HG03439 (cell line): ENCODE data around the gene INPP5B.
A peak's percentile ranks its signal among the peaks of the same experiment; 100 is the strongest.
"Not testable (repeated sequence)": the region's sequence is repeated elsewhere in the genome, so short reads cannot be mapped to it uniquely, and the experiment has no call there.

Source experiments
- ATAC-seq: cut with Tn5 transposase; IDR thresholded peaks from one replicate; pipeline ENCODE4 v1.9.1; 2021; ENCODE audit warnings: mild to moderate bottlenecking, moderate library complexity; ENCODE audit not compliant: unreplicated experiment

INPP5B gene

DNA sequence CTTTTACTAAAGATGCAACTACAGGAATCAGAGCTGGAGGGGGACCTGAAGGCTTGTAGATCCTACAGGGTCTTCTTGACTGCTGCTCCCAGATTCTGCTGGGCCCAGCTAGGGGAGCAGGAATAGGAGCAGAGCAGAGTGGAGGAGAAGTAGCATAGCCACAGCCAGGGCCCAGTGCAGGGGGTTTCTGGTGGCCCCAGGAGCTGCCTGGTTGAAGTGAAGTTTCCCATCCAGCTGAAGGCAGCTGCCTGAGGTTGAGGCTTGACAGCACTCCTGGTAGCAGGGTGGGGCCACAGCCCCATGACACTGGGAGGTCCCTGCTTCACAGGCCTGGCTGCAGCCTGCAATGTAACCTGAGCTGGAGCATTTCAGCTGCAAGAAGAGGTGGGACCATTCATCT is 2.0 kb upstream of the INPP5B start:
- ATAC-seq = no peak

DNA sequence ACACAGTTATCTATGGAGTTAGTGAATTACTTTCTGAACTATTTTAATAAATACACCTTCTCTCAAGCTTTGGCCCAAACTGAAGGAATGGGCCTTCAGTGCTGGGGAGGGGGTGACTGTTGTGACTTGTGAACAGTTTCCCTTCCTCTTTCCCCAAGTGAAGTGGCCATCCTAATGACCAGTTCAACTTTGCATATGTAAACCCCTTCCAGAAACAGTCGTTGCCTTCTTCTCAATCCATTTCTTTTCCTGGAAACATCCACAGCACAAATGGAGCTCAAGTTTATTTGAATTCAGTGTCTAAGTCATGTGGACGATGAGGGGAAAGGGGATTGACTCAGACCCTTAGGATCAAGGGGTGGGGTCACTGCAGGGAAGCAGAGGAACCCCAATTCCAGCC is 1.3 kb upstream of the INPP5B start:
- no peak for ATAC-seq

DNA sequence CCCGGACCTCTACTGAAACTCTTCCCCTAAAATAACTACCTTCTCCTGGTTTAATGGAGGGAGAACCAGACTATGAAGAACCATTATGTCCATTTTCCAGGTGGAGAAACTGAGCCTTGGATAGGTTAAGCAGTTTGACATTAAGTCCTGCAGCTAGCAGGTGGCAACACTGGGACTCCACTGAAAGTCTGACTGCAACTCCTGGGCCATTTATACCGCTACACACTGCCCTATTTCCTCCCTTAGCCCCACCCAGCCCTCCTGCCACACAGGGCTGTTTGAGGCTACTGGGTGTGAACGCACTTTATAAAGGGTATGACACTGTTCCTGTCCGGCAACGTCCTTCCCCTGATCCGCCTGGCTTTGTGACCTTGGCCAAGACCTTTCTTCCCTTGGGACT is 511 bp upstream of the INPP5B start:
- no peak for ATAC-seq

DNA sequence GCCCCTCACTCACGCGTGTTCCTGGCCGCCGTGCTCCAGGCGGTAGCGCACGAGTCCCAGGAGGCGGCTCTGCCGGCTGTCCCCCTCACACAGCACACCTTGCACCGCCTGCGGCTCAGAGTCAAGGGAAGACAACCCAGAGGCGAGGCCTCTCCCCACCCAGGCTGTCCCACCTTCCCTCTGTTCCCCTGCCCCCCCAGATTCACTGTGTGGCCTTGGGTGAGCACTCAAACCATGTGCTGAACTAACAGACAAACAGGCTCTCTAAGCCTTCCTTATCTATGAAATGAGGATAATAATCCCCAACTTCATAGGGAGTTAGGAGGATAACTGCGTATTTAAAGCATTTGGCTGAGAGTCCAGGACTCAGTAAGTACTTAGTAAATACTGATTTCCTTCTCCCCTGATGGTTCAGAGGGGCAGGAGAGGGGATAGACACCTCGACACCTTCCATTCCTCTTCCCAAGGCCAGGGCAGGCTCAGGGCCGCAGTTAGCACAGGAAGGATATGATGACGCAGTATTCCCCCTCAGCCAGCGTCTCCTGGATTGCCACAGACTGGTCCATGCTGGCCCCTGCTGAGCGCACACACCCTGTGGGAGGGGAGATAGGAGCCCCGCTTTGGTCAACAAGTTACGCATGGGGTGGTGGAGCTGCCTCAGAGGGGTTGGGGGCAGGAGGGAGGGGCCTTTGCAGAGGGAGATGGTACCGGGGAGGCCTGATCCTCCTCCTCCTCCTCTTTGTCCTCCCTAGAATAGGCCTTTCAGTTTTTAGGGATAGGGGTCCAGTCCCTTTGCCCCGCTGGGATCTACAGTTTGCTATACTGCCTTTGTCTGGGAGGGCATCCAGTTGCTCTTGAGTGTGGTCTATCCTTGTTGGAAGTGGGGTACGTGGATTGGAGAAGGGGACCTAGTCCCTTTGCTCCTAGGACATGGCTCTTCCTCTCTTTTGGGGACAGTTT is 830 bp downstream of the INPP5B start:
- no peak for ATAC-seq

DNA sequence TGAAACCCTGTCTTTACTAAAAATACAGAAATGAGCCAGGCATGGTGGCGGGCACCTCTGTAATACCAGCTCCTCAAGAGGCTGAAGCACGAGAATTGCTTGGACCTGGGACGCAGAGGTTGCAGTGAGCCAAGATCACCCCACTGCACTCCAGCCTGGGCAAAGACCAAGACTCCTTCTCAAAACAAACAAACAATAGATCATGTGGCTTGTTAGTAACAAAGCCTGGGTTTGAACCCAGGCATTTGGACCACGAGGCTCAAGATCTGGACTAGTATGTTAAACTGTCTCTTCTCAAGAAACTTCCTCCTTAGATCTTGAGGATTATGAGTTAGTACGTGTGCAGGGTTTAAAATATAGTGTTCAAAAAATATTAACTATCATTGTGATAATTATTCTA is 1.6 kb downstream of the INPP5B start:
- no peak for ATAC-seq

DNA sequence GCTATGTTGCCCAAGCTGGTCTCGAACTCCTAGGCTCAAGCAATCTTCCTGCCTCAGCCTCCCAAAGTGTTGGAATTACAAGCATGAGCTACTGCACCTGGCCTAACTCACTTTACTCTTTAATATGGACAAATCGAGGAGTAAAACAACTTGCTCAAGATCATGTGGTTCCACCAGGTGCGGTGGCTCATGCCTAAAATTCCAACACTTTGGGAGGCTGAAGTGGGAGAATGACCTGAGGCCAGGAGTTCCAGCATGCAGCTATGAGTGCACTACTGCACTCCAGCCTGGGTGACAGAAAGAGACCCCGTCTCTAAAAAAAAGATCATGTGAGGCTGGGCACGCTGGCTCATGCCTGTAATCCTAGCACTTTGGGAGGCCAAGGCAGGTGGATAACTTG is 2.0 kb downstream of the INPP5B start:
- no peak for ATAC-seq

DNA sequence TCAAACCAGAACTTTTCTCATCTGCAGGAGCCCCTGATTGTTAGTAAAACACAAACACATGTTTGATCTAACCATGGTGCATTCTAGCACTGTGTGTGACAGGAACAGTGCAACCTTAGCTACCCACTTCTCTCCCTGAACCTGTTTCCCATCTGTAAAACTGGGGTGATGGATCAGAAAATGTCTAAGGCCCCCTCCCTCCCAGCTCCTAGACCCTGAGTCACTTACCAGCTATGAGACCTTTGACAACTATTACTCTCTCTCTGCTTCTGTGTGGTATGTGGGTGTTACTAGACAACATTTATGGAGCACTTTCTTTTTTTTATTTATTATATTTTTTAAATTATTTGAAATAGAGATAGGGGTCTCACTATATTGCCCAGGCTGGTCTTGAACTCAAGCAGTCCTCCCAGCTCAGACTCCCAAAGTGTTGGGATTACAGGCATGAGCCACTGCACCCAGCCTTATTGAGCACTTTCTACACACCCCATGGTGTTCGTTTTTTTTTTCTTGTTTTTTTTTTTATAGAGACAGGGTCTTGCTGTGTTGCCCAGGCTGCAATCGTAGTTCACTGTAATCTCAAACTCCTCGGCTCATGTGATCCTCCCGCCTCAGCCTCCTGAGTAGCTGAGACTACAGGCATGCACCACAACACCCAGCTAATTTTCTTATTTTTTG is 2.6 kb downstream of the INPP5B start:
- ATAC-seq = no peak

DNA sequence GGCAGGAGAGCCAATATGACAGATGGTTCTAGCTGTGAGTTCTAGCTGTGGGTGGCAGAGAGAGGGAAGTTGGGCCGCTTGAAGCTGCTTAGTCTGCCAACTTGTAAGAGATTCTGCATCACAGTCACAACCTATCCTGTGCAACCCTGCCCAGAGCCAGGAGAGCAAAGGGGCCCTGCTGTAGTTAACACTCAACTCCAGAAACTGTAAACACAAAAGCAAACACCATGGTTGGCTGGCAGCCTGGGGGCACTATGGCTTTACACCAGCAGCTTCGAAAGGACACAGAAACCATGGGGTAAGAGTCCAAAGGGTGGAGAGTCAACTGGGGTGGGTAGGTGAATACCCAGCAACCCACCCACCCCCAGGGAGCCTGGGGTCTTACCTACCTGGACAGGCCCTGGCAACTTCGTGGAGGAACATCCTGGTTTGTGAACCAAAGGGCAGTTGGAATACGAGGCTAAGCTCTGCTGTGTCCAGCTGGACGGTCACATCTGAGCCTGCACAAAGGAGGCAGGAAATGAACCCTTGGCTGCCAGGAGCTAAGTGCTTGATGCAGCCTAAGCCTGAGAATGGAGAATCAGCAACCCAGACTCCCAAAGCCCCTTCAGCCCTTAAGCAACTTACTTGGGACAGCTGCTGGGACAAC is 6.4 kb downstream of the INPP5B start:
- ATAC-seq = no peak

DNA sequence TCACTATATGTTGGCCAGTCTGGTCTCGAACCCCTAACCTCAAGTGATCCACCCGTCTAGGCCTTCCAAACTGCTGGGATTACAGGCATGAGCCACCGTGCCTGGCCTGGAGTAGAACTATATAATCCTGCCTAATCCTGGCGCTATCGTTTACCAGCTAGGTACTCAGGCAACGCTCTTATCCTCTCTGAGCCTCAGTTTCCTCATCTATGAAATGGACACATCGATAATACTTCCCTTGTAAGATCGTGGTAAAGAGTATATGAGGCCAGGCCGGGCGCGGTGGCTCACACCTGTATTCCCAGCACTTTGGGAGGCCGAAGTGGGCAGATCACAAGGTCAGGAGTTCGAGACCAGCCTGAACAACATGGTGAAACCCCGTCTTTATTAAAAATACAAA is 10.1 kb downstream of the INPP5B start:
- not testable (repeated sequence) for ATAC-seq

DNA sequence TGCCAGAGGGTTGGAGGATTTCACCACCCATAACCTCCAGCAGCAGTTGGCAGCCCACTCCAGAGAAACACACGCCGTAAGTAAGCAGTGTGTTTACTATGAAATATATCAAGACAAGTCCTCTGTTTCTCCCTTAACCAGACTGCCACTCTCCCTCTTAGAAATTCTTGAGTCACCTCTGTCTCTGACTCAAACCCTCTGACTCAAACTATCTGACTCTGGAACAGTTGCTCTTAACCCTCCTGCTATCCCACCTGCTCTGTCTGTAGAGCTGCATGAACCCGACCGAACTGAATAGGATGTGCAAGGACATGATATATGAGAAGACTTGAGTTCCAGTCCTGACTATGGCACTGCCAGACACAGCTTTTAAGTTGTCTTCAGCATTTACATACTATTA is 14.1 kb downstream of the INPP5B start:
- ATAC-seq = no peak

DNA sequence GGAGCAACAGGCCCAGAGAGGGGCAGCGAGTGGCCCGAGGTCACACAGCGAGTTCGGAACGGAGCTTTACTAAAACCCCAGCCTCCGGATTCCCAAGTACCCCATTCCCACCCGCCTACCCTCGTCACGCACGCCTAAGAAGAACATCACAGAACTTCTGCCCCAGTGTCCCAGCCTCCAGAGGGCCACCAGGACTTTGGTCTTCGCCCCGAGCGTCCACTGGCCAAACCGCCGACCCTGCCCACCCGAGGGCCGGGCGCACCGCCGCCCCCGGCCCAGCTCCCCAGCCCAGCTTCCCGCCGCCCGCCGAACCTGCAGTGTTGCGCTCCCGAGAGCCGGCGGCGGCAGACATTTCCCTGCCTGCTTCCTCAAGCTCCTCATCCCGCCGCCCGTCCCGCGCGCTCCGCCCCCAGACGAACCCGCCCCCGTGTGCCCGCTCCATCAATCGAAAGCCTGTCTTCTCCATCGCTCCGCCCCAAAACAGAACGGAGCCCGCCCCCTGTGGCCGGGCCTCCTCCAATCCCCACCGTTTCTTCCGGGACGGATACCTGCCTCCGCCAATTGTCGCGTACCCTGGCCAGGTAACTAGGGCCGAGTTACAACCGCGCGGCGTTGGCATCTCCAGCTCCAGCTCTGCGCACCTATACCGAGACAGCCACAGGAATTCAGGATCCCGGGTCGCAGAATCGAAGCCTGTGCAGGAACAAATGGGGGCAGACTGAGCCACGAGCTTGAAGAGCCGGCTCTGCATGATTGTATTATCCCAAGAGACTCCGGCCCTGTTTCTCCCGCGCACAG is 15.3 kb downstream of the INPP5B start:
- peak; percentile 92 for ATAC-seq

DNA sequence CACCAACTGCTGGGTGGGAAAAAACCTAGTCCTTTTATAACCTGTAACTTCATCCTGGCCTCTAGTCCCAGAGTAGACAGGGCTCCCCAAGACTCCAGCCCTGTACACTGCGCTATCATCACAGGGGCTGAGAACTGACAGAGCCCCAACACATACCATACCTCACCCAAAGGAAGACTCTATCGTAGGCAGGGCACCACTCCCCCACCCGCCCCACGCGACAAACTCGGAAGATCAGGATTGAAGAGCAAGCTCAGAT is 15.8 kb downstream of the INPP5B start:
- ATAC-seq = peak; percentile 6

DNA sequence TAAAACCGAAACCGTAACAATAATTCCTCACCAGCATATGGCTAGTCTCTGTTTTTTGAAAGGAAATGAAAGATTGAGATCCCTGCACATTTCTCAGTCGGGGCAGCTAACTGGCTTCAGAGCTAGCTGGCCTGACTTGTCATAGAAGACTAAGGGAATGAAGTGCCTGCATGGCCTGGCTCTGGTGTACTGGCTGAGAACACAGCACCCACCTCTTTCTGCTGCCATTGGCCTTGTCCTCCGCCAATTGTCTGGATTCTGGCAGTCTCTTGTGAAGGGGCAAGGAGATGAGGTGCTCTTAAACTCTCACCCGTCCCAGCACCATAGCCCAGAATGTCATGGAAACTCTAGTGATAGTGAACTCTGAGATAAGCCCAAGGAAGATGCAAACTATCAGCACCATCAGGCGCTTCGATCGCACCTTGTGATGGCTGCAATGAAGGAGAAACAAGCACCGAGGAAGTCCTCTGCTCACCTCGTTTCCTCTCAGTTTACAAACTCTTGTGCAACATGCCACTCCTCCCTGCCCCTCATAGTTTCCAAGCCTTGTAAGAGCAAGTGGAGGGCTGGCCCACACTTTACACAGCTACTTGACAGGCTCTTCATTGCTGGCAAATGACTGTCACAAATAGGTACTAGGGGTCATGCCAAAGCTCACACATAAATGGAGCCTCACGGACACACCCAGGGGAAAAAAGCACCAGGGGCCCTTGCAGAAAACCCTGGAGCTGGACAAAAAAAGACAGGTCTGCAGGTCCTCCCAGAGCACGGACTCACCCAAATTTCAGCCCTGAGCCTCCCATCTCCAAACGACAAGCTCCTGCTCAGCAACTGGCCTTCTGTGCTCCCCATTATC is 16.4 kb downstream of the INPP5B start:
- no peak for ATAC-seq

DNA sequence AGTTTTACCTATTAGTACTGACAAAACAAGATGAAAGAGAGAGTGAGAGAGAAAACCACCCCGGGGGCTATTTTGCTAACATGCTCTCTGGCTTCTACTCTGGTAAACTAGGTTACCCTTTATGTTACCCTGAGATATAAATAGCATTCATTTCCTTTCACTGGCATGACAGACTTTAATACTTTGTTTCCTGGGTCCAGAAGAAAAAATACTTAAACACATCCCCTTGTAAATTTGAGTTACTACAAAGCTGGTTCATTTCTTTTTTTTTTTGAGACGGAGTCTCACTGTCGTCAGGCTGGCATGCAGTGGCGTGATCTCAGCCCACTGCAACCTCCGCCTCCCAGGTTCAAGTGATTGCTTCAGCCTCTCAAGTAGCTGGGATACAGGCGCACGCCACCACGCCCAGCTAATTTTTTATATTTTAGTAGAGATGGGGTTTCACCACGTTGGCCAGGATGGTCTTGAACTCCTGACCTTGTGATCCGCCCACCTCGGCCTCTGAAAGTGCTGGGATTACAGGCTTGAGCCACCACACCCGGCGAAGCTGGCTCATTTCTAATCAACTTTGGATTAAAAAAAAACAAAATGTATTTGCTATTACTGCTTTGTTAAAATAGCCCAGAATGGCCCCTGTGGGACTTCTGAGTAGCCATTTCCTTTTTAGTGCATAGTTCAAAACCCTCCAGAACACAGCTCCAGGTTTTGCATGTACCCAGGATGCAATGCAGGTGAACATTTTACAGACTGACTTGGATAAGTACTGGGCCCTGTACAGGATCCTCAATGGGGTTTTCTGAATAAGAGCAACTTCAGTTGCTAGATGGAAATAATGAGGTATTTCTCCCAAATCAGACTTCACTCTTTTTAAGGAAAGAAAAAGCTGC is 20.6 kb downstream of the INPP5B start:
- ATAC-seq = no peak

DNA sequence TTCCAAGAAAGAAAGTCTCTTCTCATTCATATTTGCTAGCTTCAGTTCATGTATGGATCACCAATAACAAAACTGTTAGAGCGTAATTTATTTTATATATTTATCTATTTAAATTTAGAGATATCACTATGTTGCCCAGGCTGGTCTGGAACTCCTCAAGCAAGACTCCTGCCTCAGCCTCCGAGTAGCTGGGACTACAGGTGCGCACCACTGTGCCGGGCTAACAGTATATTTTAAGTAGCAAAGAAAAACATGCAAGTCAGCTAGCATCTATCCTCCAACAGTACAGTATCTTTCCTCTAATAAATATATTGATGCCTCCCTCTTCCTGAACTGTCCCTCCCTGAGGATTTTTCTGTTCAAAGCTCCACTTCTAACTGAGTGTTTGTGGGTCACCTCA is 21.5 kb downstream of the INPP5B start:
- ATAC-seq = no peak

DNA sequence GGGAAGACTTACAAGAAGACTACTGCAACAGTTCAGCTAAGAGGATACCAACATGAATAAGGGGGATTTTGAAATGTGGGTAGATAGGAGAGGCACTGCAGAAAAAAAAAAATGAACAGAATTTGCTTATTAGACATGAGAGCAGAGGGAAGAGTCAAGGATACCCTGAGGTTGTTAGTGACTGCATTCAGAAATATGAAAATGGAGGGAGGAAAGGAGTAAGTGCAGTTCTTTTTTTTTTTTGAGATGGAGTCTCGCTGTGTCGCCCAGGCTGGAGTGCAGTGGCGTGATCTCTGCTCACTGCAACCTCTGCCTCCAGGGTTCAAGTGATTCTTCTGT is 23.3 kb downstream of the INPP5B start:
- ATAC-seq = no peak

DNA sequence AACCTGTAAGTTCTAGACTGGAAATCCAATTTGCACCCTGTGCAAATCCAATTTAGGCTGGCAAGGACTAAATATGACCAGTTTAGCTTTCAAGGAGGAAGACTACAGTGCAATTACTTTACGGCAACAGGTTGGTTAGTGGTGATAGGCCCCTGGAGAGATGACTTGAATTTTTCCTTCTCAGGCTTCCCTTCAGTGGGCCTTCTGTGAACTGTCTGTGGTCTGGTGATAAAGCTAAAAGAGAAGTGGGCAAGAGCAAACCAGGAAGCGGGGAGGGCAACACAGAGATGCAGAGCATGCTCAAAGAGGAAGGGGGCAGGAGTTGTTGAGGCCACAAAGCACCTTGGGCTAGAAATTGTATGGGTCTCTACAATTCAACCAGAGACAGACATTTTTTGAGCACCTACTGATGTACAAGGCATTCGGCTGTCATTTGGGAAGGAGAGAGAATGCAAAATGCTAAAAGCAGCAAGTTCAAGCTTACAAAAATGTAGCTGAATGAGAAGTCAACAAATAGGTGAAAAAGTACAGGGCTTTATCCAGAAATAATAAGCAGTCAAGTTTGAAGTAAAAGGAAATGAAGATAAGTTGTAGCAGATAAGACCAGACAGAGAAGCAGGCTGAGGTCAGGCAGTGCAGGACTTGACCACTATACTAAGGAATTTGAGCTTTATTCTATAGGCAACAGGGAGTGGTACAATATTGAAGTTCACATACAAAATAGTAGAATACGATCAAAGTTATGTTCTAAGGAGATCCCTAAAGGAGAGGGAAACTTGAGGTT is 23.9 kb downstream of the INPP5B start:
- ATAC-seq = no peak

DNA sequence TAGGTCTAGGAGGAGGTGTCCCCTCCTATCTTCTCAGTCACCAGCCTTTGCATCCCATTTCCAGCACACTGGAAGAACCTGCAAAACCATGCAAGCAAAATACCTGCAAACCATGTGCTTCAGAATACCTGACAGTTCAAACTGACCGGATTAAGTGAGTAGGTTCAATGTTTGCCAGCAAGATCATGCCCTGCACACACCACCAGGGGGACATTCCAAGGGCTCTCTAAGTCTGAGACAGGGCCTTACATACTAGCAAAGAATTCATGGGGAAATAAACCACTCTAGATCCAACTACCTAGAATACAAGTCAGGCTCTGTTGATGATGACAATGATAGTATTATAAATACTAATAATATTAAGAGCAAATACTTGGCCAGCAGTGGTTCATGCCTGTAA is 27.6 kb downstream of the INPP5B start:
- no peak for ATAC-seq
